ENCODE measurements around the gene IL1R1.

The IL1R1 gene

DNA sequence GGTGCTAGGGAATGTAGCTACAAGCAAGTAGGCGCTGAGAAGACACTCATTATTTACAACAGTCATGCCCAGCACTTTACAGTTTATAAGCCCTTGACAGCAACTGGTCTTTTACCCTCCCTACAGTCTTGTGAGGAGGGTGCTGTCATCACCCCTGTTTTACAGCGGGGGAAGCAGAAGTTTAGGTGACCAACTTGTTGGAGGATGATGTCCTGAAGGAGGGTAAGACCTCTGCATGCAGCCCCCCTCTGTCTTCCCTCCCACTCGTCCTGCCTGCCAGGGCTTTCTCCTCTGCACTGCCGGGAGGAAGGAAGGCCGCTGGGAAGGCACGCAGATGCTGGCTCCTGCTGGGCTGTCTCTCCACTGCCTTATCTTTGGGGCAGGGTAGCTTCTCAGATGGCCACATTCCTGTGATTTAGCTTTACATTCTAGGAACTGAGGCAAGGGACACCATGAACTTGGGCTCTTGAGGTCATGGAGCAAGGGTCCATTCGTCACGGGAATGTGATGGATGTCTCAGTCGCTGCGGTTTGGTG lies 972 bp downstream of the IL1R1 start:
- H3K27me3 ChIP-seq: no peaks in the 10 kb centered on the region
- TF ChIP-seq, protein P1, sequence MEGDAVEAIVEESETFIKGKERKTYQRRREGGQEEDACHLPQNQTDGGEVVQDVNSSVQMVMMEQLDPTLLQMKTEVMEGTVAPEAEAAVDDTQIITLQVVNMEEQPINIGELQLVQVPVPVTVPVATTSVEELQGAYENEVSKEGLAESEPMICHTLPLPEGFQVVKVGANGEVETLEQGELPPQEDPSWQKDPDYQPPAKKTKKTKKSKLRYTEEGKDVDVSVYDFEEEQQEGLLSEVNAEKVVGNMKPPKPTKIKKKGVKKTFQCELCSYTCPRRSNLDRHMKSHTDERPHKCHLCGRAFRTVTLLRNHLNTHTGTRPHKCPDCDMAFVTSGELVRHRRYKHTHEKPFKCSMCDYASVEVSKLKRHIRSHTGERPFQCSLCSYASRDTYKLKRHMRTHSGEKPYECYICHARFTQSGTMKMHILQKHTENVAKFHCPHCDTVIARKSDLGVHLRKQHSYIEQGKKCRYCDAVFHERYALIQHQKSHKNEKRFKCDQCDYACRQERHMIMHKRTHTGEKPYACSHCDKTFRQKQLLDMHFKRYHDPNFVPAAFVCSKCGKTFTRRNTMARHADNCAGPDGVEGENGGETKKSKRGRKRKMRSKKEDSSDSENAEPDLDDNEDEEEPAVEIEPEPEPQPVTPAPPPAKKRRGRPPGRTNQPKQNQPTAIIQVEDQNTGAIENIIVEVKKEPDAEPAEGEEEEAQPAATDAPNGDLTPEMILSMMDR (IDR thresholded peaks at IDR 0.05): no peak
- peaks cover 0 to 22% (median 18%) of the 10 kb centered on the region in 3 donors for H3K9me3 ChIP-seq
- peak overlapping the region; percentile 87 to 91 for H3K27ac ChIP-seq
- H3K4me1 ChIP-seq: peaks cover 0 to 12% (median 6%) of the 10 kb centered on the region in 4 donors
- peaks cover 9 to 29% (median 16%) of the 10 kb centered on the region in 3 donors for H3K36me3 ChIP-seq
- no peak for DNase-seq
- H3K4me3 ChIP-seq: peak overlapping the region; percentile 66 to 69
- intact Hi-C loops (cut with DNase I; ENCODE audit: low total_unique reads): loop anchor here (10.0 kb wide), 1 partner anchor 79 kb away; no protein-coding TSS in a partner anchor

DNA sequence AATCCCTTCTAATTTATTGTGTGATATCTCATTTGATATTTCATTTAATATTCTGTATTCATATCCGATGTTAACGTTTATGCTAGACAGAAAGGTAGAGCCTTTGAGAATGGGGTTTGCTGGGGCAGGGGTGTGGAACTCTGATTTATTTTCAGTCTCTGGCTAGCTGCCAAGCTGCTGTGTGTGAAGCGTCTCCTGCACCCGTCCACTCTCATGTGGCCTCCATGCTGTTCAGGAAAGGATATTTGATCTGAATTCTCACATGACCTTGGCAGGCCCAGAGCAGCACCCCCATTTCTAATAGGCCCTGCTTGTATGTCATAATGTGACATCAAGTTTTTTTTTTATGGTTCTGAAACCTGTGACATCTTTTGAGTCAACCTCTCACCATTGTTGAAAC lies 1.6 kb downstream of the IL1R1 start:
- Histone ChIP-seq H3K9me3 (peaks cover 0 to 25% (median 18%) of the 10 kb centered on the region in 3 donors), H3K4me1 (peaks cover 0 to 12% (median 6%) of the 10 kb centered on the region in 4 donors), H3K36me3 (peaks cover 9 to 29% (median 16%) of the 10 kb centered on the region in 3 donors), H3K27me3 (no peaks in the 10 kb centered on the region), H3K4me3 (peak overlapping the region; percentile 66 to 69), H3K27ac (peak overlapping the region; percentile 87 to 91)
- TF ChIP-seq, protein P1 (IDR thresholded peaks at IDR 0.05): no peak
- intact Hi-C loops (cut with DNase I; ENCODE audit: low total_unique reads): loop anchor here (10.0 kb wide), 1 partner anchor 79 kb away; no protein-coding TSS in a partner anchor
- DNase-seq: no peak

DNA sequence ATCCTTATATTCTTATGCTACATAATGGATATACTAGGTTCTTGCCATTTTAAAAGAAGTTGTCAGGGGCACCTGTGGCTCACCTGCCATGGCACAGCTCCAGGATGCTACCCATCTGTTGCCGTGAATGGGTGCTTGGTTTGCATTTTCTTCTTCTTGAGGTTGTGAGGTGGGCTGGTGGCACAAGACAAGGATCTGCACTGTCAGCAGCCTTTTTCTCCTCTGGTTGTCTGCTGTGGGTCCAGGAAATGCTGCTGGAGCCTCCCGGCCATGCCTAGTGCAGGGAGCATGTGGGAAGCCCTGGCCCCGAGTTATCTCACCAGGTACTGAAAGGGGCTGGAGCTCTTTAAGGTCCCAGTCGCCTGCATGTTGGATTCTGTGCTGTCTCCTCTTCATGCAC lies 2.6 kb downstream of the IL1R1 start:
- H3K27ac ChIP-seq: no peak overlapping the region
- intact Hi-C loops (cut with DNase I; ENCODE audit: low total_unique reads): loop anchor here (10.0 kb wide), 1 partner anchor 80 kb away; no protein-coding TSS in a partner anchor
- H3K27me3 ChIP-seq: no peaks in the 10 kb centered on the region
- TF ChIP-seq, protein P1 (IDR thresholded peaks at IDR 0.05): no peak
- H3K4me3 ChIP-seq: no peak overlapping the region
- H3K9me3 ChIP-seq: peaks cover 0 to 30% (median 18%) of the 10 kb centered on the region in 3 donors
- DNase-seq: no peak
- peaks cover 0 to 12% (median 6%) of the 10 kb centered on the region in 4 donors for H3K4me1 ChIP-seq
- H3K36me3 ChIP-seq: peaks cover 9 to 29% (median 16%) of the 10 kb centered on the region in 3 donors

DNA sequence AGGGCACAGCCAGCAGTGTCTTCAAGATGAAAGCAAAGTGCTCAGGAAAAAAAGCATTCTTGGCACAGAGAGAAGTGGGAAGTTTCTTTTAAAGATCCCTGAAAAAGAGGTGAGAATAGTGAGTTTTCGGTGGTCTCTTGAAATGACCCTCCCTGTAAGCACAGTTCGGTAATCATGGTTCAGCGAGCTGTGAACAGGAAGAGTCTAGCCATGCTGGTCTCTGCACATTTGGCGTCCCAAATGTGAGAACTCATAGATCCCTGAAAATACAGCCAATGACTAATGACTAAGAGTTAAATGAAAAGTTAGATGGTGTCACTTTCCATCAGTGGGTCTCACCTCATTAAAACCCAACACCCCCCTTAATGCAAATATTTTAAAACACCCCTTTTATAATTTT lies 3.4 kb downstream of the IL1R1 start:
- no peaks in the 10 kb centered on the region for H3K27me3 ChIP-seq
- intact Hi-C loops (cut with DNase I; ENCODE audit: low total_unique reads): loop anchor here (10.0 kb wide), 1 partner anchor 81 kb away; no protein-coding TSS in a partner anchor
- no peak overlapping the region for H3K4me3 ChIP-seq
- TF ChIP-seq, protein P1 (IDR thresholded peaks at IDR 0.05): no peak
- H3K36me3 ChIP-seq: peaks cover 9 to 29% (median 16%) of the 10 kb centered on the region in 3 donors
- H3K4me1 ChIP-seq: peaks cover 0 to 12% (median 6%) of the 10 kb centered on the region in 4 donors
- H3K9me3 ChIP-seq: peaks cover 0 to 30% (median 18%) of the 10 kb centered on the region in 3 donors
- no peak overlapping the region for H3K27ac ChIP-seq
- DNase-seq: no peak

DNA sequence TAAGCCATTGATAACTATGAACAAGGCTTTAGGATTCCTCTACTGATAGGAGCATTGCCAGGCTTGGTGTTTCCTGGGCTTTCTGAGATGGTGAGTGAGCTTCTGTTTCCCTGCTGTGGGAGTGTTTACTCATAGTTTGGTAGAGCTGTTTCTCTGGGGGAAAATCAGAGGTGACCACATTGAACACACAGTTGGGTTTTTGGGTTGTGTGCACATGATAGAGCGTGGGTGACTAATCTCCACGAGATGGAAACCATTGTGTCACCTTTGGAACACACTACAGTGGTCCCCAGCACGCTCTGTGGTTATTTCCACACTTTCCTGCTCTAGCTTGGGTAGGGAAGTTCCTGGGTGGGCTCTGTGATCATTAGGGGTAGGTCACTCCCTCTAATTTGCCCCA lies 5.4 kb downstream of the IL1R1 start:
- Histone ChIP-seq H3K27me3 (no peaks in the 10 kb centered on the region), H3K9me3 (peaks cover 0 to 30% (median 18%) of the 10 kb centered on the region in 3 donors), H3K36me3 (peaks cover 9 to 29% (median 16%) of the 10 kb centered on the region in 3 donors), H3K4me3 (no peak overlapping the region), H3K27ac (no peak overlapping the region), H3K4me1 (no peaks in the 10 kb centered on the region)
- DNase-seq: peak in 1 of 2 donors; percentile 56
- intact Hi-C loops (cut with DNase I; ENCODE audit: low total_unique reads): loop anchor here (10.0 kb wide), 1 partner anchor 83 kb away; no protein-coding TSS in a partner anchor
- TF ChIP-seq, protein P1 (IDR thresholded peaks at IDR 0.05): no peak
